Retinal pigment epithelial cell (primary cell): ENCODE data around the gene TDRD7.
A peak's percentile ranks its signal among the peaks of the same experiment; 100 is the strongest.

Source experiments
- DNase-seq: peaks from one replicate; pipeline ENCODE4 v3.0.0-alpha.2; 2010; ENCODE audit warnings: low read depth
- H3K4me3 ChIP-seq: 2 replicates; pipeline ENCODE4 v1.5.1; 2011; ENCODE audit warnings: mild to moderate bottlenecking, low read length, control low read depth, moderate library complexity
- CTCF ChIP-seq: conservative IDR thresholded peaks from 2 replicates; pipeline ENCODE4 v1.5.1; 2011; ENCODE audit warnings: low read depth, low read length, control low read depth, inconsistent platforms

The TDRD7 gene

DNA sequence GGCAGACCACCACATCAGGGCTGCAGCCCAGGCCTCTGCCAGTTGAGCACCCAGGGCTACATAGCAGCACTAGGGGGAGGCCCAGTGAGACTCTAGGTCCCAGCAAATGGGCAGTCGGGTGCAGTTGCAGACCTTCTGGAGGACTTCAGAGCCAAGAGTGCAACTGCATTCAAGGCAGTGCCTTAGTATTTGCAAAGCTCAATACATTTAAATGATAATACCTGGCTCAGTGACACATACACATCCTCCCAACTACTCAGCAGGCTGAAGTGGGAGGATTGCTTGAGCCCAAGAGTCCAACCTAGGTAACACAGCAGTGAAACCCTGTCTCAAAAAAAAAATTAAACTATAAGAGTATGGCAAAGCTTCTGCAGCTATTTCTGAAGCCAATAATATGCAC, 51.0 kb downstream of the TDRD7 start:
- no peak for TF ChIP-seq CTCF
- H3K4me3 ChIP-seq: no peak overlapping the region
- no peak for DNase-seq

DNA sequence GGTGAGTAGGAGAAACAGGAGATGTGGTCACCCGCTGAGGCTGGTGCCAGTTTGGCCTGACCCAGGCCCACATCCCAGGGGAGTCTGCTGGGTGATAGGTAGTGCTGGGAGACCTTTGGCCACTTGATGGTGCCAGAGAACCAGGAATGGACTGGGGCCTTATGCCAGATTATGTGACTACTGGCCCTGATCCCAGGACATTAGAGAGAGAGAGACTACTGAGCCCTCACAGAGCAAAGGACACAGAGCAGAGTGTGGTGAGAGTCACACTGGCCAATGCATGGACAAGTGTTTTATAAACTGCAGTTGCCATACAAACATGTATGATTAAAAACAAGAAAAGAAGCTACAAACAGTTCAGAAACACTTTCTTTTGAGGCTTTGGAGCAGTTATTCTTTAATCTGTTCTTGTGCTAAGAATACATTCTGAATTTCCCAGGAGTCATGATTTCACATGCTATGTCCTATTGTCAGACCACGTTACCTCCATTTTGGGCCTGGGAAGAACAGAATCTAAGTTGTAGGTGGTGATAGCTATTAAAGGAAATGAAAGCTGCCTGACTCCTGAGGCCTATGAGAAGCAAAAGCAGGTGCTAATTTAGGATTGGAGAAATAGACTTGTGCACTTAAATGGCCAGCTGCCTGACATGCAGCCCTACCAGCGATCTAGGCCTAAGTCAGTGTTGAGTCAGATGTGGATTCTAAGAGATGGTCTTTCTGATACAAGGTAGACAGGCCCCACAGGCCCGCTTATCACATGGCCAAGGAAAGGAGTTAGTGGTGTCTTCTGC, 57.0 kb downstream of the TDRD7 start:
- peak; percentile 89 for TF ChIP-seq CTCF
- H3K4me3 ChIP-seq: no peak overlapping the region
- peak; percentile 38 for DNase-seq

GRCh38 chr9:97470076-97470475, 58.2 kb downstream of the TDRD7 start:
- no peak for DNase-seq
- peak; percentile 36 for TF ChIP-seq CTCF

GRCh38 chr9:97473717-97474116, 61.8 kb downstream of the TDRD7 start:
- no peak overlapping the region for H3K4me3 ChIP-seq
- no peak for DNase-seq
- TF ChIP-seq CTCF: no peak

More at GRCh38 chr9:97470076-97470475, 58.2 kb downstream of the TDRD7 start:
- no peak overlapping the region for H3K4me3 ChIP-seq

DNA sequence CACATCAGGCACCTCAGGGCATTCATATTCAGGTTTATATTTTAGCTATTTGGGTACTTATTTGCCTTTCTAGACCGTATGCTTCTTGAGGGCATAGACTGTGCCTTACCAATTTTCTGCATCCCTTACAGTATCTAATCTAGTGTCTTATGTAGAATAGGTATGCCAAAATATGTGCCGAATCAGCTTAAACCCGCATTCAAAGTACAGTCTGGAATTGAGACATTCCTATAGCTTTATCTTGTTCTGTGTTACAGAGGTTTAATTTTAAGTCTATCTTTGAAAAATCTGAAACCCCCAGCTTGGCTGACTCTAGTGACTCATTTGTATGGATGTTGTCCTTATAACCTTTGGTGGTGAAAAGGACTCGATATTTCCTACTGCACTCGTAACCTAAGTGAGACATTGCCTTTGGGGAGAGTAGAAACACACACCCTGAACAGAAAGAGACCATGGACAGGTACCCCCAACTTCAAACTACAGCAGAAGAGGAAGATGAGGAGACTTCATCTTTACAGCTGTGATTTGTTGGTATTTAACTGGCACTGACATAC, 62.6 kb downstream of the TDRD7 start:
- H3K4me3 ChIP-seq: no peak overlapping the region
- DNase-seq: no peak
- no peak for TF ChIP-seq CTCF

DNA sequence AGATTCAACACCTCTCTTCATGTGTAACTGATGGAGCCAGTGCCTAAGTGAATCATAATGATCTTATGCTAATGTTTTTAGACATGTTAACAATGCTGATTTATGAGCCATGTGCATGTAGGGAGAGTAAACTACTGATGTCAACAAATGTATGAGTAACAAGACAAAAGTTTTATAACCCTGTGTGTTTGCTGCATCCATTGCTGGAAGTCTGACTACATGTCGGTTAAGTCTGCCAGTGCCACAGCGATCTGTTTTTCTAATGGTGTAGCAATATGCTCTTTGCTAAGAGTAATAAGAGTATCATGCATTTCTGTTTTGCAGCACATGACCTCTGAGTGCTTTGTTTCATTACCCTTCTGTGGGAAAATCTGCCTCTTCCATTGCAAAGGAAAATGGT, 63.2 kb downstream of the TDRD7 start:
- DNase-seq: no peak
- H3K4me3 ChIP-seq: no peak overlapping the region
- TF ChIP-seq CTCF: no peak
